ENCODE data around the gene UCK2.

DNA sequence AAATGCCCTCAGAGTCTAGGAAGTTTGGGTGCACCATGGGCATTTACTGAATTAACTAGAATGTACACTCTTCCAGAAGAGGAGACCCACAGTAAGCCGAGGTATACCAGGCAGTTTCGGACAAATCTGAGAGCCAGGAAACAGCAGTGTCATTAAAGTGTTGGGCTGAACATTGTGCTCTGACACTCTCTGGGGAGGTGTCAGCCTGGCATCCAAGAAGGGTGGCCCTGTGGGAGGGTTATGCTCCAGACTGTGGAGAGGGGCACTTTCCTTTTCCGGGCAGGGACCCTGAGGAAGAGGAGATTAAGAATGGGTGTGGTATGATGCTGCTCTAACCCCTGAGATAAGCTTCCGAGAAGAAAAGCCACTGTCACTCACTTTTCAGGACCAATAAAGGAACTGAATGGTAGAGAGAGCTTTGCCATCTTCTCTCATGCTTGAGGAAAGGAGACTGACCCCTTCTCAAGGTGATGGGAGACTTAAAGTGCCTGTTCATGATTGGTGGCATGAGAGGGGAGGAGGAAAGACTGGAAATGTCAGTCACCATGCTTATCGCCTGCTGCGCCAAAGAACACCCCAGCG lies 98.2 kb downstream of the UCK2 start:
- TF ChIP-seq POLR2A (IDR thresholded peaks at IDR 0.05; ENCODE audit: low read length) (no peak), PBX3 (IDR thresholded peaks at IDR 0.05) (no peak), REST (IDR thresholded peaks at IDR 0.05) (no peak), CHD4 (IDR thresholded peaks at IDR 0.05; ENCODE audit: borderline replicate concordance) (no peak), CTCF (IDR thresholded peaks at IDR 0.05) (no peak), EP300 (IDR thresholded peaks at IDR 0.05) (no peak), POLR2AphosphoS2 (conservative IDR thresholded peaks at IDR 0.05; ENCODE audit: low read length) (no peak), ESRRA (IDR thresholded peaks at IDR 0.05; ENCODE audit: borderline replicate concordance, low read length) (no peak), CBX8 (IDR thresholded peaks at IDR 0.05) (no peak), PHF8 (IDR thresholded peaks at IDR 0.05; ENCODE audit: borderline replicate concordance, low read depth) (no peak)
- TF ChIP-seq, protein P1, sequence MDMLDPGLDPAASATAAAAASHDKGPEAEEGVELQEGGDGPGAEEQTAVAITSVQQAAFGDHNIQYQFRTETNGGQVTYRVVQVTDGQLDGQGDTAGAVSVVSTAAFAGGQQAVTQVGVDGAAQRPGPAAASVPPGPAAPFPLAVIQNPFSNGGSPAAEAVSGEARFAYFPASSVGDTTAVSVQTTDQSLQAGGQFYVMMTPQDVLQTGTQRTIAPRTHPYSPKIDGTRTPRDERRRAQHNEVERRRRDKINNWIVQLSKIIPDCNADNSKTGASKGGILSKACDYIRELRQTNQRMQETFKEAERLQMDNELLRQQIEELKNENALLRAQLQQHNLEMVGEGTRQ (IDR thresholded peaks at IDR 0.05), result no peak
- TF ChIP-seq, protein P2, sequence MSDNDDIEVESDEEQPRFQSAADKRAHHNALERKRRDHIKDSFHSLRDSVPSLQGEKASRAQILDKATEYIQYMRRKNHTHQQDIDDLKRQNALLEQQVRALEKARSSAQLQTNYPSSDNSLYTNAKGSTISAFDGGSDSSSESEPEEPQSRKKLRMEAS (IDR thresholded peaks at IDR 0.05), result no peak

All from A549 (cell line).